ENCODE measurements around the gene CLDN24.

Gene CLDN24

DNA sequence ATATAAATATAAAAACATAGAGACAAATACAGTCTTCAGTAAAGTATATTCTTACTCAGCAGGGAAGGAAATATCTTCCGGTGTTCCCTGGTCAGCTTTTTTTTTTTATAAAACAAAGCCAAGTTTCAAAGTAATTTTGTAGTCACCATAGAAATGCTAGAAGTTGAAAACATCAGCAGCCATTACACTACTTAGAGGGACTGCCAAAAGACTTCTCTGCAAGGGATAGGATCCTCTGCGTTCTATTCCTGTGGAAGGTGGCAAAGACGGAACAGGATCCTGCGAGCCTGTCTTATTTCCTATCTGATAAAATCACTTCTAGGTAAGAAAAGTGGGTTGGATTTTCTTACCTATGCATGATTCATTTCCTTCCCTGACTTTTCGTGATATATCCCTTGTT, 21.6 kb downstream of the CLDN24 start:
- H3K27ac ChIP-seq (replicated peaks): no peak overlapping the region
- H3K4me3 ChIP-seq (replicated peaks; ENCODE audit: insufficient read depth, low read length): no peak overlapping the region
- DNase-seq (ENCODE audit: low read depth in 1 of 2, low spot score in 1 of 2): no peak
- no peaks in the 10 kb centered on the region for H3K27me3 ChIP-seq (ENCODE audit: insufficient read depth, poor library complexity, severe bottlenecking)
- TF ChIP-seq POLR2AphosphoS5 (IDR thresholded peaks at IDR 0.05; ENCODE audit: low read depth): no peak
- no peak for TF ChIP-seq GABPA (IDR thresholded peaks at IDR 0.05; ENCODE audit: low read depth)
- no peak for TF ChIP-seq SPI1 (IDR thresholded peaks at IDR 0.05; ENCODE audit: borderline replicate concordance, low read depth)
- TF ChIP-seq, protein P1, sequence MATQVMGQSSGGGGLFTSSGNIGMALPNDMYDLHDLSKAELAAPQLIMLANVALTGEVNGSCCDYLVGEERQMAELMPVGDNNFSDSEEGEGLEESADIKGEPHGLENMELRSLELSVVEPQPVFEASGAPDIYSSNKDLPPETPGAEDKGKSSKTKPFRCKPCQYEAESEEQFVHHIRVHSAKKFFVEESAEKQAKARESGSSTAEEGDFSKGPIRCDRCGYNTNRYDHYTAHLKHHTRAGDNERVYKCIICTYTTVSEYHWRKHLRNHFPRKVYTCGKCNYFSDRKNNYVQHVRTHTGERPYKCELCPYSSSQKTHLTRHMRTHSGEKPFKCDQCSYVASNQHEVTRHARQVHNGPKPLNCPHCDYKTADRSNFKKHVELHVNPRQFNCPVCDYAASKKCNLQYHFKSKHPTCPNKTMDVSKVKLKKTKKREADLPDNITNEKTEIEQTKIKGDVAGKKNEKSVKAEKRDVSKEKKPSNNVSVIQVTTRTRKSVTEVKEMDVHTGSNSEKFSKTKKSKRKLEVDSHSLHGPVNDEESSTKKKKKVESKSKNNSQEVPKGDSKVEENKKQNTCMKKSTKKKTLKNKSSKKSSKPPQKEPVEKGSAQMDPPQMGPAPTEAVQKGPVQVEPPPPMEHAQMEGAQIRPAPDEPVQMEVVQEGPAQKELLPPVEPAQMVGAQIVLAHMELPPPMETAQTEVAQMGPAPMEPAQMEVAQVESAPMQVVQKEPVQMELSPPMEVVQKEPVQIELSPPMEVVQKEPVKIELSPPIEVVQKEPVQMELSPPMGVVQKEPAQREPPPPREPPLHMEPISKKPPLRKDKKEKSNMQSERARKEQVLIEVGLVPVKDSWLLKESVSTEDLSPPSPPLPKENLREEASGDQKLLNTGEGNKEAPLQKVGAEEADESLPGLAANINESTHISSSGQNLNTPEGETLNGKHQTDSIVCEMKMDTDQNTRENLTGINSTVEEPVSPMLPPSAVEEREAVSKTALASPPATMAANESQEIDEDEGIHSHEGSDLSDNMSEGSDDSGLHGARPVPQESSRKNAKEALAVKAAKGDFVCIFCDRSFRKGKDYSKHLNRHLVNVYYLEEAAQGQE (IDR thresholded peaks at IDR 0.05; ENCODE audit: insufficient replicate concordance, low read depth): no peak
- TF ChIP-seq, protein P2, sequence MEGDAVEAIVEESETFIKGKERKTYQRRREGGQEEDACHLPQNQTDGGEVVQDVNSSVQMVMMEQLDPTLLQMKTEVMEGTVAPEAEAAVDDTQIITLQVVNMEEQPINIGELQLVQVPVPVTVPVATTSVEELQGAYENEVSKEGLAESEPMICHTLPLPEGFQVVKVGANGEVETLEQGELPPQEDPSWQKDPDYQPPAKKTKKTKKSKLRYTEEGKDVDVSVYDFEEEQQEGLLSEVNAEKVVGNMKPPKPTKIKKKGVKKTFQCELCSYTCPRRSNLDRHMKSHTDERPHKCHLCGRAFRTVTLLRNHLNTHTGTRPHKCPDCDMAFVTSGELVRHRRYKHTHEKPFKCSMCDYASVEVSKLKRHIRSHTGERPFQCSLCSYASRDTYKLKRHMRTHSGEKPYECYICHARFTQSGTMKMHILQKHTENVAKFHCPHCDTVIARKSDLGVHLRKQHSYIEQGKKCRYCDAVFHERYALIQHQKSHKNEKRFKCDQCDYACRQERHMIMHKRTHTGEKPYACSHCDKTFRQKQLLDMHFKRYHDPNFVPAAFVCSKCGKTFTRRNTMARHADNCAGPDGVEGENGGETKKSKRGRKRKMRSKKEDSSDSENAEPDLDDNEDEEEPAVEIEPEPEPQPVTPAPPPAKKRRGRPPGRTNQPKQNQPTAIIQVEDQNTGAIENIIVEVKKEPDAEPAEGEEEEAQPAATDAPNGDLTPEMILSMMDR (IDR thresholded peaks at IDR 0.05; ENCODE audit: insufficient read depth, low read length): no peak

DNA sequence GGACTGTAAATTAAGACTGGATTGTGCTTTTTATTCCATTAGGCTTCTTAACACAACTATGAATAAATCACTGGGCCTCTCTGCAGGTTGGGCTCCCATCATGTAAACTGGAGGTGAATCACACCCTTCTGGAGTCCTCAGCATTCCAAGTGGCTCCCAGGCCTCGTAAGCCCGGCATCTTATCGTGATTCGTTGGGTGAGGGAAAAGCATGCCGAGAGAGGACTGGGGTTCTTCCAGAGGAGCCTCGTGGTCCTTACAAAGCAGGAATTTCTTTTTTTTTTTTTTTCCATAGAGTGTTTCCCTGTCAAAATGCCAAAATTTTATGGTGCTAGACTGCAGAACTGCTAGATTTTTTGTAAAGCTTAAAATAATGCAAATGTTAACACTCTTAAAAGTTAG, 22.2 kb downstream of the CLDN24 start:
- no peak overlapping the region for H3K4me3 ChIP-seq (replicated peaks; ENCODE audit: insufficient read depth, low read length)
- H3K27ac ChIP-seq (replicated peaks): no peak overlapping the region
- H3K27me3 ChIP-seq (ENCODE audit: insufficient read depth, poor library complexity, severe bottlenecking): no peaks in the 10 kb centered on the region
- DNase-seq (ENCODE audit: low read depth in 1 of 2, low spot score in 1 of 2): no peak
- TF ChIP-seq, protein P2 (IDR thresholded peaks at IDR 0.05; ENCODE audit: insufficient read depth, low read length): no peak
- TF ChIP-seq, protein P1 (IDR thresholded peaks at IDR 0.05; ENCODE audit: insufficient replicate concordance, low read depth): no peak
- no peak for TF ChIP-seq SPI1 (IDR thresholded peaks at IDR 0.05; ENCODE audit: borderline replicate concordance, low read depth)
- TF ChIP-seq GABPA (IDR thresholded peaks at IDR 0.05; ENCODE audit: low read depth): no peak
- TF ChIP-seq POLR2AphosphoS5 (IDR thresholded peaks at IDR 0.05; ENCODE audit: low read depth): no peak

DNA sequence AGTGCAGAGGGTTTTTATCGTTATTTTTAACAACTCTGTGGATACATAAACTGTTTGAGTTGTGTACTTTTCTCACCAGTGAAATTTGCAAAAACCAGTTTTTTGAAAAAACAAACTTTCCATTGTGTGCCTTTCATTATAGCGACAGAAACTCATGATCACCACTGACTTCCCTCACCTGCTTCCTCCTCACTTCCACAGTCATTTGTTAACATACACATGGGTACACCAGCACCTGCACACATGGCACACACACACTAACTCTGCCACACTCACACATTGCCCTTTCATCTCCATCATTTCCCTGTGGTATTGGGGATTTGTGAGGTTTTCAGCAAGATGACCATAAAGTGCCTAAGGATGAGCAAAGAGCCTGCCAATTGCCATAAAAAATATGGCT, 22.8 kb downstream of the CLDN24 start:
- no peak overlapping the region for H3K27ac ChIP-seq (replicated peaks)
- no peak for DNase-seq (ENCODE audit: low read depth in 1 of 2, low spot score in 1 of 2)
- TF ChIP-seq, protein P1 (IDR thresholded peaks at IDR 0.05; ENCODE audit: insufficient replicate concordance, low read depth): no peak
- TF ChIP-seq, protein P2 (IDR thresholded peaks at IDR 0.05; ENCODE audit: insufficient read depth, low read length): no peak
- TF ChIP-seq GABPA (IDR thresholded peaks at IDR 0.05; ENCODE audit: low read depth): no peak
- TF ChIP-seq POLR2AphosphoS5 (IDR thresholded peaks at IDR 0.05; ENCODE audit: low read depth): no peak
- no peak for TF ChIP-seq SPI1 (IDR thresholded peaks at IDR 0.05; ENCODE audit: borderline replicate concordance, low read depth)
- H3K4me3 ChIP-seq (replicated peaks; ENCODE audit: insufficient read depth, low read length): no peak overlapping the region
- no peaks in the 10 kb centered on the region for H3K27me3 ChIP-seq (ENCODE audit: insufficient read depth, poor library complexity, severe bottlenecking)
